CD4-positive, alpha-beta T cell (primary cell): ENCODE measurements around the gene LVRN. TPM values are rescaled to one million over a fixed set of nuclear protein-coding genes. Genes with fewer than 3 reads are reported as not detected.

ENCODE experiments used
- ATAC-seq: fragments of 200-7000 bp; cut with Tn5 transposase; one replicate; pipeline ENCODE4 v1.10.0; 2022; ENCODE audit warnings: mild to moderate bottlenecking; ENCODE audit not compliant: poor library complexity
- CTCF ChIA-PET: fragments of 350-600 bp; sonication (Branson Sonifier 250); formaldehyde crosslinking; loops from one replicate; lab custom pipeline; 2021; ENCODE audit warnings: antibody characterized with exemption, inconsistent platforms; lab: Charles Lee
- POLR2A ChIA-PET: fragments of 350-600 bp; sonication (Branson Sonifier 250); formaldehyde crosslinking; loops from one replicate; lab custom pipeline; 2021; ENCODE audit warnings: antibody characterized with exemption, inconsistent platforms; lab: Charles Lee
- DNase-seq, 14 experiments: peaks; one replicate each; pipeline ENCODE4 v3.0.0-alpha.2; 2013 to 2020; ENCODE audit warnings: mixed read lengths in 2 of 14
- H3K27ac ChIP-seq, 2 donors: one replicate each; pipeline versions ENCODE4 v1.5.1 to v1.7.0; 2013; ENCODE audit warnings: low read length in 2 of 2, low read depth in 1 of 2, mild to moderate bottlenecking in 1 of 2
- H3K27me3 ChIP-seq, 2 experiments: 1 replicate in 1 of 2; 2 replicates in 1 of 2; pipeline versions ENCODE4 v1.6.1 to v1.7.0; 2013; ENCODE audit warnings: low read length in 2 of 2, control low read depth in 1 of 2, mild to moderate bottlenecking in 1 of 2, moderate library complexity in 1 of 2; ENCODE audit not compliant: insufficient read depth in 2 of 2, control insufficient read depth in 1 of 2
- H3K36me3 ChIP-seq: one replicate; pipeline ENCODE4 v1.6.1; 2013; ENCODE audit warnings: low read length, control low read depth; ENCODE audit not compliant: insufficient read depth
- H3K4me1 ChIP-seq: one replicate; pipeline ENCODE4 v1.6.1; 2013; ENCODE audit warnings: low read length, control low read depth; ENCODE audit not compliant: insufficient read depth
- H3K4me3 ChIP-seq: one replicate; pipeline ENCODE4 v1.5.1; 2013; ENCODE audit warnings: mild to moderate bottlenecking, low read length, moderate library complexity
- H3K9me3 ChIP-seq, 2 experiments: 1 replicate in 1 of 2; 2 replicates in 1 of 2; pipeline versions ENCODE4 v1.6.1 to v1.7.0; 2013; ENCODE audit warnings: low read length in 2 of 2, mild to moderate bottlenecking in 2 of 2, control low read depth in 1 of 2, moderate library complexity in 1 of 2; ENCODE audit not compliant: control insufficient read depth in 1 of 2, insufficient read depth in 1 of 2
- H3K27ac Mint-ChIP-seq: one replicate; pipeline ENCODE4 v1.8.0; 2020; ENCODE audit warnings: mixed read lengths
- H3K27me3 Mint-ChIP-seq: one replicate; pipeline ENCODE4 v1.8.0; 2021; ENCODE audit warnings: mixed read lengths
- H3K36me3 Mint-ChIP-seq: one replicate; pipeline ENCODE4 v1.8.0; 2021; ENCODE audit warnings: low read depth, mixed read lengths
- H3K4me1 Mint-ChIP-seq: one replicate; pipeline ENCODE4 v1.8.0; 2021; ENCODE audit warnings: low read depth, mixed read lengths
- H3K4me3 Mint-ChIP-seq: one replicate; pipeline ENCODE4 v1.8.0; 2020; ENCODE audit warnings: mild to moderate bottlenecking, mixed read lengths
- H3K9me3 Mint-ChIP-seq: one replicate; pipeline ENCODE4 v1.8.0; 2020; ENCODE audit warnings: mixed read lengths
- intact Hi-C, 2 experiments: fragments of 100-400 bp; cut with DNase I in 1 of 2; cut with micrococcal nuclease in 1 of 2; formaldehyde crosslinking; loops; one replicate each; pipeline versions ENCODE4 v1.15.1 to v1.9.0; 2023 to 2025; cut with DNase I, micrococcal nuclease
- total RNA-seq, 174 experiments: library from RNA in 2 of 174; stranded (reverse) in 2 of 174; gene quantifications; one replicate each; pipeline ENCODE4 v1.2.3 and lab custom pipeline; 2021 to 2026
- TF ChIP-seq, protein P1 (sequence below): fragments of 200-600 bp; IDR thresholded peaks from one replicate; pipeline ENCODE4 v1.8.0; 2022; ENCODE audit warnings: antibody characterized with exemption, mild to moderate bottlenecking

The LVRN gene
- total RNA-seq, 2 experiments from 2014 or later: 0.17 TPM; not detected in 1

DNA sequence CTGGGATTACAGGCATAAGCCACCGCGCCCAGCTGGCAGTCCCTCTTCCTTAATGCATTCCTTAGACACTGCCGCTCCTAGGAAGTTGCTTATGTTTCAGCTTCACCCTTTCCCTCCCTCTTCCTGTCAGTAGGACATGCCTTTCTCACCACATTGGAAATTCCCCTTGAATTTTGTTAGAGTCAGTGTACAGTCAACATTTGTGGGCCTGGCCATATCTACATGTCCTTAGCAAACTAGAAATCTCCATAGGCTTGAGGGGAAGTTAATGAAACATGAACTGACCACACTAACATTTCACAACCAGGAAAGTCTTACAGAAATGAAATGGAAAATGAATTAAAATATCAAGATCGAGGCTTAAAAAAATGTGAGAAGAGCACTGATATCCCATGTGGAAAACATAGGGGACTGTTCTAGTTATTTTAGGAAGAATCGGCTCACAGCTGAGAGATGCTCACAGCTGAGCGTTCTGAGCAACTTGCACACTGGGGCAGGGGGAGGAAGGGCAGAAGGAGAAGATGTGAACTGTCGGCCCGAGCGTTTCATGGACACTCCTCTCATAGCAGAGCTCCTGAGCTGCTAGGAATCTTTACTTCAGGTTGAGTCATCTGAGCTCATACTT is 21.1 kb upstream of the LVRN start:
- Mint-ChIP-seq H3K36me3 (no peaks in the 10 kb centered on the region), H3K9me3 (peaks cover 4% of the 10 kb centered on the region)

DNA sequence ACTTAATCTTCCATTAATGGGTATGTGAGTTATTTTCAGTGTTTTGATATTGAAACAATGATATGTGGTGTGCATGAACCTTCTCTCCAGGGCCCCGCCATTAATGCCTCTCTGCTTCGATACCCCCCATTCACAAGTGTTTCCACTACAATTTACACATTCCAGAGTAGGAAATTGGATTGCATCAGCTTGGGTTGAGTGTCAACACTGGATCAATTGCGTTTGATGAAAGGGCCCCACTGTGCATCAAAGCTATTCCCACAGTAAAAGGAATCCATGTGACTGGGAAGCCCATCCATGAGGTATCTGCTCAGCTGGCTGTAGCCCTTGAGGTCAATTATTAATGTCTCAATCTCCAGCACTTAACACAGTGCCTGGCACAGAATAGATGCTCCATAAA is 17.8 kb upstream of the LVRN start:
- Mint-ChIP-seq H3K4me3 (no peak overlapping the region), H3K27ac (no peak overlapping the region), H3K27me3 (peaks cover 5% of the 10 kb centered on the region), H3K4me1 (no peaks in the 10 kb centered on the region), H3K9me3 (peaks cover 4% of the 10 kb centered on the region), H3K36me3 (no peaks in the 10 kb centered on the region)
- Histone ChIP-seq H3K9me3 (no peaks in the 10 kb centered on the region), H3K27me3 (no peaks in the 10 kb centered on the region), H3K27ac (no peak overlapping the region), H3K36me3 (no peaks in the 10 kb centered on the region), H3K4me1 (no peaks in the 10 kb centered on the region), H3K4me3 (no peak overlapping the region)
- TF ChIP-seq, protein P1, sequence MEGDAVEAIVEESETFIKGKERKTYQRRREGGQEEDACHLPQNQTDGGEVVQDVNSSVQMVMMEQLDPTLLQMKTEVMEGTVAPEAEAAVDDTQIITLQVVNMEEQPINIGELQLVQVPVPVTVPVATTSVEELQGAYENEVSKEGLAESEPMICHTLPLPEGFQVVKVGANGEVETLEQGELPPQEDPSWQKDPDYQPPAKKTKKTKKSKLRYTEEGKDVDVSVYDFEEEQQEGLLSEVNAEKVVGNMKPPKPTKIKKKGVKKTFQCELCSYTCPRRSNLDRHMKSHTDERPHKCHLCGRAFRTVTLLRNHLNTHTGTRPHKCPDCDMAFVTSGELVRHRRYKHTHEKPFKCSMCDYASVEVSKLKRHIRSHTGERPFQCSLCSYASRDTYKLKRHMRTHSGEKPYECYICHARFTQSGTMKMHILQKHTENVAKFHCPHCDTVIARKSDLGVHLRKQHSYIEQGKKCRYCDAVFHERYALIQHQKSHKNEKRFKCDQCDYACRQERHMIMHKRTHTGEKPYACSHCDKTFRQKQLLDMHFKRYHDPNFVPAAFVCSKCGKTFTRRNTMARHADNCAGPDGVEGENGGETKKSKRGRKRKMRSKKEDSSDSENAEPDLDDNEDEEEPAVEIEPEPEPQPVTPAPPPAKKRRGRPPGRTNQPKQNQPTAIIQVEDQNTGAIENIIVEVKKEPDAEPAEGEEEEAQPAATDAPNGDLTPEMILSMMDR: no peak
- no peak for ATAC-seq
- intact Hi-C loops: no loop called here
- ChIA-PET CTCF (no interaction called here), POLR2A (no interaction called here)
- no peak for DNase-seq

More for the DNA sequence above, 21.1 kb upstream of the LVRN start:
- H3K4me3 Mint-ChIP-seq: no peak overlapping the region
- Histone ChIP-seq H3K9me3 (no peaks in the 10 kb centered on the region), H3K4me3 (no peak overlapping the region), H3K4me1 (no peaks in the 10 kb centered on the region), H3K27ac (no peak overlapping the region), H3K27me3 (no peaks in the 10 kb centered on the region), H3K36me3 (no peaks in the 10 kb centered on the region)
- intact Hi-C loops: no loop called here
- ChIA-PET POLR2A (no interaction called here), CTCF (no interaction called here)
- ATAC-seq (no peak), DNase-seq (no peak)
- no peaks in the 10 kb centered on the region for H3K27me3 Mint-ChIP-seq
- TF ChIP-seq, protein P1: no peak
- H3K27ac Mint-ChIP-seq: no peak overlapping the region
- H3K4me1 Mint-ChIP-seq: no peaks in the 10 kb centered on the region

DNA sequence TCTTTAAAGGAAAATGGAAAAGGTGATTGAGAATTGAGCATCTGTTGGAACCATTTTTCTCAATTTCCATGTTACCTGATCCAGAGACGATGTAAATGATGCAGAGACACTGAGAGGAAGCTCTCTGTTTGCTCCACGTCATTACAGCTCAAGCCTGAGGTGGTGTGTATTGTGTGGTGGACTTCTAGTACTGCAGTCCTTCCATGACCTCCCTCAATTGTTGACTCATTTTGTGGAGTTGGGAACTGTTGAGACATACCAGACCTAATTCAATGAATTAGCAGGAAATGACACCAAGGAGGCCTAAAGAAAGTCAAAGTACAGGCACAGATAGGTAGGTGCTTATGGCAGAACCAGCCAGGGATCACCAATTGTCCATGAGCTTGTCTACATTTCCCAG is 15.6 kb upstream of the LVRN start:
- intact Hi-C loops: no loop called here
- Mint-ChIP-seq H3K4me1 (no peaks in the 10 kb centered on the region), H3K36me3 (no peaks in the 10 kb centered on the region), H3K27ac (no peak overlapping the region), H3K27me3 (peaks cover 12% of the 10 kb centered on the region), H3K4me3 (no peak overlapping the region), H3K9me3 (peaks cover 4% of the 10 kb centered on the region)
- Histone ChIP-seq H3K36me3 (no peaks in the 10 kb centered on the region), H3K4me1 (no peaks in the 10 kb centered on the region), H3K27ac (no peak overlapping the region), H3K27me3 (no peaks in the 10 kb centered on the region), H3K9me3 (no peaks in the 10 kb centered on the region), H3K4me3 (no peak overlapping the region)
- POLR2A ChIA-PET: no interaction called here
- CTCF ChIA-PET: no interaction called here
- DNase-seq: no peak
- ATAC-seq: no peak
- TF ChIP-seq, protein P1: no peak
